ENCODE results near the gene TFDP3. TPM values are rescaled to one million over a fixed set of nuclear protein-coding genes. Genes with fewer than 3 reads are reported as not detected.

TFDP3 gene
- total RNA-seq, 2 donors from 2014 or later, result not detected

DNA sequence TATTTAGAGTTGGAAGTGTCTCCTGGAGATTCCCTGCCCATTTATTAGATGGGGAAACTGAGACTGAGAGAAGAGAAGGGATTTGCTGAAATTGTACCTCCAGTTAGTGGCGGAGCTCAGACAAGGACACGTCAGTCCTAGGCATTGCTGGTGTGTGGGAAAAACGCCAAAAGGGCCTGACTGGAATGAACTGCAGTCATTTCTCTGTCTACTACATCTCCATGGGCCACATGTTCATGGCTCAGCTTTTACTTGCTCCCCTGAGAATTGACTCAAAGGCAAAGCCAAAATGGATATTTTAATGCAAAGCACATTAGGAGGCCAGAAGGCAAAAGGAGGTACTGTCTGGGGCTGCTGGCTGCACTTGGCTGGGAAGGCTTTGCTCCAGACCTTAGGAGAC lies 3.9 kb downstream of the TFDP3 start:
- Mint-ChIP-seq H3K4me3 (no peak overlapping the region), H3K36me3 (ENCODE audit: low read depth) (no peaks in the 10 kb centered on the region), H3K4me1 (no peaks in the 10 kb centered on the region), H3K9me3 (no peaks in the 10 kb centered on the region), H3K27me3 (no peaks in the 10 kb centered on the region), H3K27ac (no peak overlapping the region)
- ATAC-seq (replicated peaks), result no peak

DNA sequence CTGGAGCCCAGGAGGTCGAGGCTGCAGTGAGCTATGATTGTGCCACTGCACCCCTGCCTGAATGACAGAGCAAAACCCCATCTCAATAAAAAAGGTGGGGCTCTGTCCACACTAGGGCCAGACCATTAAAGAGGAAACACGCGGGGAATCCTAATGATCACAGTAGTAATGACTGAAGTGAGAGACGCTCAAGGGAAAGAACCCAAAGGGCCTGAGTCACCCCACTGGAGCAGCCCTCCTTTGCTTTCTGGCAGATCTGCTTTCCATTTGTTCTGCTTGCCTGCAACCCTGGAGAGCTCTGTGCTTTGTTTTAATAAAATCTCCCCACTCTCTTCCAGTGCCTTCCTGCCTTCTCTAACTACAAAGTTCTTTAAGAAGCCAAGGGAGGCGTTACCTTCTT lies 5.0 kb downstream of the TFDP3 start:
- Mint-ChIP-seq H3K27ac (no peak overlapping the region), H3K36me3 (ENCODE audit: low read depth) (no peaks in the 10 kb centered on the region), H3K9me3 (no peaks in the 10 kb centered on the region), H3K4me3 (no peak overlapping the region), H3K4me1 (no peaks in the 10 kb centered on the region), H3K27me3 (no peaks in the 10 kb centered on the region)
- ATAC-seq (replicated peaks), result no peak

DNA sequence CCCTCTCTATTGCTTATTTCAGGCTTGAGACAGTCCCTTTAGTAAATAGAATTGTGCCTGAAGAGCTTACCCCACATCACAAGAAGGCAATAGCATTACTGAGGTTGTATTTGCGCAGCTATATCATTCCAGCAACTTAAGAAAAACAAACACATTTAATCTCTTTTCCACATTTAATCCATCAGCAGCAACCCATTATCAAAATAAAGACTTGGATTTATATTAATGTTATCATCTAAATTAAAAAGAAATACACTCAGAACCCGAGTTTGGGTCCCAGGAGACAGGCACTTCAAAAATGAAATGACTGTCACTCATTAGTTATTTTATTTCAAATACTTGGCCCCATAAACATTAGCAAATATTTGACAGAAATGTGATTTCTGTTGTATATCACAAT lies 10.4 kb downstream of the TFDP3 start:
- Mint-ChIP-seq H3K36me3 (ENCODE audit: low read depth) (no peaks in the 10 kb centered on the region), H3K27me3 (peaks cover 3% of the 10 kb centered on the region)

DNA sequence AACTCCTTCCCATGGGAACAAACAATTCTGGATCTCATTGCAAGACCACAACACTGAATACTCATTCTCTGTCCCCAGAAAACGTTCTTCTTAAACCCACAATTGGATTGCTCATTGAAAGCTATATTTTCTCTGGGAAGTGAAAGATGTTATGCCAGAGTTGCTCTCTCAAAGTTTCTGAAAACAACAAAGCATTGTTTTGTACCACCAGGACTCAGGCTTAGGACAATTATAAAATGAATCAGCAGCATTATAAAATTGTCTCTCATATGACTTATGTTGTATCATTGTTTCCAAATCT lies 26.5 kb downstream of the TFDP3 start:
- Mint-ChIP-seq H3K4me1 (no peaks in the 10 kb centered on the region), H3K27ac (no peak overlapping the region), H3K27me3 (no peaks in the 10 kb centered on the region), H3K36me3 (ENCODE audit: low read depth) (no peaks in the 10 kb centered on the region), H3K9me3 (no peaks in the 10 kb centered on the region), H3K4me3 (no peak overlapping the region)
- ATAC-seq (replicated peaks), result no peak

More for the DNA sequence above, 10.4 kb downstream of the TFDP3 start:
- Mint-ChIP-seq H3K4me1 (no peaks in the 10 kb centered on the region), H3K9me3 (no peaks in the 10 kb centered on the region), H3K4me3 (no peak overlapping the region), H3K27ac (no peak overlapping the region)
- no peak for ATAC-seq (replicated peaks)

DNA sequence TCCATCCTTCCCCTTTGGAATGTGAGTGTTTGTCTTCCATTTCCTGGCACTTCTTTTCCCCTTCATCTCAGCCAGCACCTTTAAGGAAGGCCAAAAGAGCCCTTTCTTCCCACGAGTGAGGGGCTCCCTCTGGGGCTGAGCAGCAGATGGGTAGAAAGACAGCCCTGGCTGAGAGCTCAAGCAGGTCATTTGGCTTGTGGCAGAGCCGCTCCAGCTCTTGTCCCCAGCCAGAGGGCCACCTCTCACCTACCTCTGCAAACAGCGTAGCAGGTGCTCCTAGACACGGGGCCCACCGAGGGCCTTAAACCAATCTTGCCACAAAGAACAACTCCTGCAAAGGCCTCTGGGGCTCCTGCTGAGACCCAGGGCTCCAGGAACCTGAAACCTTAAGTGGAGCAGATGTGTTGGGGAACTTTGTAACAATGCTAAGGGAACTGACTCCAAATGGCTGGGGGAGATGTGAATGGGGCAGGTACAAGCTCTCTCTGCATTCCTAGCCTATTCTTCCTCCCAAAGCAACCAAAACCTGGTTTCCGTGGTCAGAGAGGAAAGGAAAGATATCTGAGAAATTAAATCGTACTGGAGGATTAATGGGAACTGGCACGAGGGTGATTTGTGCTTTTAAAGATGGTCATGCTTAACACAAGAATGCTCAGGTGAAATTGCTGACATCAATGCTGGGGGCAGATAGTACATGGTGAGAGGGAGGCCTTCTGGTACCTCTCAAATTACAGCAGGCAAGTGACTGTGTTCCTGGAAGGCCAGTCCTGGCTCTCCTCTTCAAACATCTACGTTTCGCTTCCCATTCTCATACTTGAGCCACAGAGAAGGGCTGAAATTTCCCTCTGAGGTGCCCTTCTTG lies 27.0 kb downstream of the TFDP3 start:
- Mint-ChIP-seq H3K36me3 (ENCODE audit: low read depth) (no peaks in the 10 kb centered on the region), H3K4me3 (no peak overlapping the region), H3K27ac (no peak overlapping the region), H3K27me3 (no peaks in the 10 kb centered on the region), H3K9me3 (no peaks in the 10 kb centered on the region), H3K4me1 (no peaks in the 10 kb centered on the region)
- no peak for ATAC-seq (replicated peaks)

DNA sequence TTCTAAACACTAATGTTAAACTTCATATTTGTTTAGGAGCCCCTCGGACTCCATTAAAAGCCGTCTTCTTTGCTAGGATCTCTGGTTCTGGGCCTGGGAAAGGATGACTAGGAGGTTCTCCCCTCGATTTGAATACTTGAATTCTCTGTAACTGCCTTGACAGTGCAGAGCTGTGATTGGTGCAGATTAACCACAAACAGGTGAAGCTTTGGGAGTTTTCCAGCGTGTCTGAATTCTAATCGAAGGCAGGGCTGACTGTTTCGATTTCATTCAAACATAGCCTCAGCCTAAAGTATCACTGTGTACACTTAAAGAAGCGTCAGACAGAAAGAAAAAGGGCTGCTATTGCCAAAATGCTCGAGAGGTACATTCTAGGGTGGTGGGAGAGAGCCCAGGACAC lies 29.0 kb downstream of the TFDP3 start:
- H3K4me1 Mint-ChIP-seq, result no peaks in the 10 kb centered on the region
- H3K27ac Mint-ChIP-seq, result no peak overlapping the region
- no peak for ATAC-seq (replicated peaks)
- no peaks in the 10 kb centered on the region for H3K9me3 Mint-ChIP-seq
- no peak overlapping the region for H3K4me3 Mint-ChIP-seq
- H3K27me3 Mint-ChIP-seq, result no peaks in the 10 kb centered on the region
- no peaks in the 10 kb centered on the region for H3K36me3 Mint-ChIP-seq (ENCODE audit: low read depth)

DNA sequence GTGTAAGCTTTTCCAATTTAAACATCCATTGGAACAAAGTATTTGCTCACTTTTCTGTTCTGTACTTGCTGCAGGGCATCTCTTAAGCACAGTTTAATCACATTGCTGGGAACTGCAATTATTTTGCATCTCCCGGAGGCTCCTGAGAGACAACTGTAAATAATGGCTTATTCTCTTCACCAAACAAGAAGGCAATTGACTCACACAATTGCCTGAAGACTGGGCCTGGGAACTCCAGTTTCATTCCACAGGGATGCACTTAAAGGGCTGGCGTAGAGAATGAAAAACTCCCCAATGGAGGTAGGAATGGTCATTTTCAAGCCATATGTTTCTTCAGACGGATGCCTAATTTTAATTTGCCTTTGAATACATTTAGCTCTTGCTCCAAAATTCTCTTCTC lies 29.5 kb downstream of the TFDP3 start:
- ATAC-seq (replicated peaks), result no peak
- no peak overlapping the region for H3K27ac Mint-ChIP-seq
- H3K9me3 Mint-ChIP-seq, result no peaks in the 10 kb centered on the region

DNA sequence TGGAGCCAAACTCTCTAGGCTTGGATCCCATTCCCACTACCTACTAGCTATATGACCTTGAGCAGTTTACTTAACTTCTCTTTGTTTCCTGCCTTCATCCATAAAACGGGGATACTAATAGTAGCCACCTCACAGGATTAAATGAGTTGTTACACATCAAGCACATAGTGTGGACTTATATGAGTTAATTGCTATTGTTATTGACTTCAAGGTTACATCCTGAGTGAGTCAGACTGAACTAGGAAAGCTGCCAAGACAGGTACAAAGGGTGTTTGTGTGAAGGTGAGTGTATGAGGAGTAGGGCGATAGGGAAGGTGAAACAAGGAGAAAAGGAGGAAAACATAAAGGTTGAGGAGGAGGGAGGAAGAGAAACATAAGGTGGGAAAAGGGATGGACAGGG lies 32.2 kb downstream of the TFDP3 start:
- Mint-ChIP-seq H3K36me3 (ENCODE audit: low read depth) (no peaks in the 10 kb centered on the region), H3K4me3 (no peak overlapping the region), H3K4me1 (no peaks in the 10 kb centered on the region), H3K9me3 (no peaks in the 10 kb centered on the region), H3K27me3 (no peaks in the 10 kb centered on the region), H3K27ac (no peak overlapping the region)
- no peak for ATAC-seq (replicated peaks)

More for the DNA sequence above, 29.5 kb downstream of the TFDP3 start:
- Mint-ChIP-seq H3K36me3 (ENCODE audit: low read depth) (no peaks in the 10 kb centered on the region), H3K4me1 (no peaks in the 10 kb centered on the region), H3K27me3 (no peaks in the 10 kb centered on the region), H3K4me3 (no peak overlapping the region)

DNA sequence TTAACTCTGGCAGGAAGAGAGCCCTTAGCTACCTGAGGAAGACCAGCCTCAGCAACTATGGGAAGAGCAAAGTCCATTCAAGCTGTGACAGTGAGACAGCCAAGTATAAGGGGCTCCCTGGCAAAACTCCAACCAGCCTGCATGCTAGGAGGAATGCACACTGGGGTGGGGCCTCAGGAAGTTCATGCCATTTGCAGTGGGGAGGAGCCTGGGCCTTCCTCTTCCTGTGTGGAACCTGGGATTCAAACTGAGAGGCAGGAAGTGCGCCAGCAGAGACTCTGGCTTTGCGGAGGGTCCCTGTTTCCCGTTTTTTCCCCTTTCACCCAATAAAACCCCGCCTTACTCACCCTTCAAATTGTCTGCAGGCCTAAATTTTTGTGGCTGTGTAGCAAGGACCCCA lies 33.0 kb downstream of the TFDP3 start:
- Mint-ChIP-seq H3K36me3 (ENCODE audit: low read depth) (no peaks in the 10 kb centered on the region), H3K4me3 (no peak overlapping the region), H3K9me3 (no peaks in the 10 kb centered on the region), H3K27me3 (no peaks in the 10 kb centered on the region), H3K4me1 (no peaks in the 10 kb centered on the region), H3K27ac (no peak overlapping the region)
- ATAC-seq (replicated peaks), result no peak

DNA sequence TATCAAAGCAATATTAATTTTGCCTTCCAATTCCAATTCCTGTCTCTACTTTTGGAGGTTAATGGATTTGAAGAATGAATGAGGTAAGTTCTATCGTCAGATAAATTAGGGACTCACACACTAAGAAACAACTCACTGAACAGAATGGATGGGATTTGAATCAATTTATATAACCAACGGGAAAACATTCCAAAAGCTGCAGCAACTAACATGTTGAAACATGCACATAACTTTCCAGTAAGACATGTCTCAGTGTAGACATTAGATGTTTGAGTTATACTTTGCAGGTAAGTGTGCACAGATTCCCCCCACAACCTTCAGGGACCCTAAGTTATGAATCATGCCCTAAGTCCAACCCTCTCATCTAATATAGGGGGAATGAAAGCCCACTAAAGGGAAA lies 34.3 kb downstream of the TFDP3 start:
- H3K27ac Mint-ChIP-seq, result no peak overlapping the region
- no peaks in the 10 kb centered on the region for H3K27me3 Mint-ChIP-seq
- H3K9me3 Mint-ChIP-seq, result no peaks in the 10 kb centered on the region
- ATAC-seq (replicated peaks), result no peak
- no peaks in the 10 kb centered on the region for H3K4me1 Mint-ChIP-seq
- H3K36me3 Mint-ChIP-seq (ENCODE audit: low read depth), result no peaks in the 10 kb centered on the region
- no peak overlapping the region for H3K4me3 Mint-ChIP-seq

DNA sequence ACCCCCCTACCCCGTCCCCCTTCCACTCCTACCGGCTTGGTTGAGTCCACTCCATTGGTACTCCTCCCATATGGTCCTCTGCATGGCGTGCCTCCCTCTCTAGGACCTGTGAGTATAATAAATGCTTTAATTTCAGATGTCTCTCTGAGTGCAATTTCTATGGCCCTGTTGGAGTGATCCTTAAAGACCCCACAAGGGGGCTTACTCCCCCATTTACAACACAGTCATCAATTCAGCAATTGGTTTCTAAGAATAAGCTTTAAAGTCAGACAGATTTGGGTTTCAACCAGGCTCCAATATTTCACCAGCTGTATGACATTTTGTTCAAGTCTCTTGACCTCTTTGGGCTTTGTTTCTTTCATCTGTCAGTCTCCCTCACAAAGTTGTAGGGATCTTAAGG lies 38.7 kb downstream of the TFDP3 start:
- Mint-ChIP-seq H3K27ac (no peak overlapping the region), H3K4me1 (no peaks in the 10 kb centered on the region), H3K27me3 (no peaks in the 10 kb centered on the region), H3K9me3 (no peaks in the 10 kb centered on the region), H3K36me3 (ENCODE audit: low read depth) (no peaks in the 10 kb centered on the region), H3K4me3 (no peak overlapping the region)
- no peak for ATAC-seq (replicated peaks)

DNA sequence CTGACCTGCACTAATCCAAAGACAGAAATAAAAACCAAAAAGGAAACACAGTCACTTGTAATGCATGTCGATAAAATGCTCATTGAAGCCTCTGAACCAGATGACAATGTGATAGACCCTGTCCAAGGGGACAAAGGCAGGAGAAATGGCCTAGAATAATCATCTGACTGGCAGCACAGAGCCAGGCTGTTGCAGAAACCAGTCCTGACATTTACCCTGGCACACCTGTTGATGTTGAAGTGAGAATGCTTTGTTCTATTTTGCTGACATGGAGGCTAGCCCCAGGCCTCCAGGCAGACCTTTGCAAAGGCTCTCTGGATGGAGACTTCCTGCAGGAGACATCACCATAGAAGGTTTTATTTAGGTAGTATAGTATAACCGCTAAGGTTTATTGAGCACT lies 41.0 kb downstream of the TFDP3 start:
- Mint-ChIP-seq H3K27ac (no peak overlapping the region), H3K4me1 (no peaks in the 10 kb centered on the region), H3K9me3 (no peaks in the 10 kb centered on the region), H3K36me3 (ENCODE audit: low read depth) (no peaks in the 10 kb centered on the region), H3K4me3 (no peak overlapping the region), H3K27me3 (no peaks in the 10 kb centered on the region)
- no peak for ATAC-seq (replicated peaks)

DNA sequence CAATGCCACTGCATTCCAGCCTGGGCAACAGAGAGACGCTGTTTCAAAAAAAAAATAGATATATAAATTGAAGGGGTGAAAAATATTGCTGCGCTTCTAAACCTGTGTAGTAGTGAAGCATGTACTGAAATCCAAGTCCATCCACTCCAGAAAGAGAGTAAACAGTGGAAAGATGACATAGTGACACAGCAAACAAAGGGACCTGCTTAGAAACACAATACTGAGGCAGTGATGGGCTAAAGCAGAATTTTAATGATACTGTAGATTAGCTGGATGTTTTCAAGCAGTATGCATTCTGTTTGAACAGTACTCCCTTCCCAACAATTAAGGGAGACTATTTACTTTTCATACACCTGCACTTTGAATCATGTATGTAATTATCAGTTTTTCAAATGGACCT lies 42.5 kb downstream of the TFDP3 start:
- Mint-ChIP-seq H3K36me3 (ENCODE audit: low read depth) (no peaks in the 10 kb centered on the region), H3K4me1 (no peaks in the 10 kb centered on the region), H3K27ac (no peak overlapping the region), H3K27me3 (no peaks in the 10 kb centered on the region), H3K4me3 (no peak overlapping the region), H3K9me3 (no peaks in the 10 kb centered on the region)
- ATAC-seq (replicated peaks), result no peak

DNA sequence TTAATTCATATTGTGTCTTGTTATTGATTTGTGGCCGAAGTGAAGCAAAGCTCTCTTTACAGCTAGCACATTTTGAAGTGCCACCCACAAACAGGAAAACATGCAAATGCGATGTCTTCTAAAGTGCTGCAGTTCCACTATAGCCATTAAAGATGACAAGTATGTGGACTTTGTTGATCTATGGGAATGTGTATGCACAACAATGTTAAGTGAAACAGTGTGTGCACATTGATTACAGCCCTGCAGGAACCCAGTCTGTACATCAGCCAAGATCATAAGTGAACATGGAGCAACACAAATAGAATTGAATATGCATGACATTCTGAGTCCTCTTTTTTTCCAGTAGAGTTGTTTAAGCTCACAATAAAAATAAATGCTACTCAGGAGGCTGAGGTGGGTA lies 43.0 kb downstream of the TFDP3 start:
- no peaks in the 10 kb centered on the region for H3K36me3 Mint-ChIP-seq (ENCODE audit: low read depth)
- H3K27ac Mint-ChIP-seq, result no peak overlapping the region
- H3K9me3 Mint-ChIP-seq, result no peaks in the 10 kb centered on the region
- H3K4me3 Mint-ChIP-seq, result no peak overlapping the region
- H3K27me3 Mint-ChIP-seq, result no peaks in the 10 kb centered on the region
- no peak for ATAC-seq (replicated peaks)
- no peaks in the 10 kb centered on the region for H3K4me1 Mint-ChIP-seq

DNA sequence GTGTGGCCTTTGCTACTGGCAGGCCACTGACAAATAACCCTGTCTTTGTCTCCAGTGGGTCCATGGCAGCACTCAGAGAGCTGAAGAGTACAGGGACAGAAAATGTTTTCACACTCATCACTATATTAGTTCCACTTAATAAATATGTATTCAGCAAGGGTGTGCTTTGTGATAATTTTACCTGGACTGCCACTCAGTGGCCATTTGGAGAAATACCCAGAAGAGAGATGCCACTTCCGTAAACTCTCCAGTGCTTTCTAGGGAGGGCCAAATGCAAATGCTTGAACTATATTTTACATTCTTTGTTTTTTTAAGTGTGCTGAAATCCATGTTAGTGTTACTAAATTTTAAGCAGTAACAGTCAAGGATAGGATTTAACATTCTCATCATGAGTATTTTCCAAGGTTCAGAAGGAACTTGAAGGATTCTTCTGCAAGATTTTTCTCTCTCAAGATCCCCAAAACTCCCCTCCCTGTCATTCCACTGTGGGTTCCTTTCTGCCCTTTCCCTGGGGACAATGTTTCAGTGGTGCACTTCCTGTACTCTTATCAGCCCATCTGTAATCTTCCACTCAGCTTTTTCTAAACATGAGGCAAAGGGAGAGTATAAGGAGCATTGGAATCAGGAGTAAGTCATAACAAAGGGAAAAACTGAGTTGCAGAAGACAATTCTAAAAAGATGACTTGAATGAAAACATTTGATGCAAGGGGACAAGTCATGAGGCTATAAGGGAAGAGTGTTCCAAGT lies 46.0 kb downstream of the TFDP3 start:
- Mint-ChIP-seq H3K27me3 (peaks cover 4% of the 10 kb centered on the region), H3K4me1 (no peaks in the 10 kb centered on the region), H3K9me3 (peaks cover 5% of the 10 kb centered on the region), H3K27ac (no peak overlapping the region), H3K4me3 (no peak overlapping the region), H3K36me3 (ENCODE audit: low read depth) (no peaks in the 10 kb centered on the region)
- ATAC-seq (replicated peaks), result no peak
